ENCODE measurements around the gene NLGN3.

NLGN3 gene

GRCh38 chrX:71128915-71129765 is 15.5 kb upstream of the NLGN3 start:
- Histone ChIP-seq H3K36me3 (ENCODE audit: control insufficient read depth, insufficient read depth, low read length) (peaks cover 10% of the 10 kb centered on the region), H3K27me3 (ENCODE audit: control insufficient read depth, insufficient read depth, low read length) (no peaks in the 10 kb centered on the region)

GRCh38 chrX:71131510-71131909 is 13.1 kb upstream of the NLGN3 start:
- H3K36me3 ChIP-seq (ENCODE audit: control insufficient read depth, insufficient read depth, low read length), result peaks cover 9% of the 10 kb centered on the region

More at GRCh38 chrX:71128915-71129765, 15.5 kb upstream of the NLGN3 start:
- H3K9me3 ChIP-seq (ENCODE audit: control insufficient read depth, low read length), result no peaks in the 10 kb centered on the region
- H3K4me3 ChIP-seq (ENCODE audit: low read length), result no peak overlapping the region
- H3K9ac ChIP-seq (ENCODE audit: low read length), result no peak overlapping the region
- H3K4me1 ChIP-seq (ENCODE audit: control insufficient read depth, insufficient read depth, low read length), result peaks cover 9% of the 10 kb centered on the region

GRCh38 chrX:71140440-71140839 is 4.2 kb upstream of the NLGN3 start:
- Histone ChIP-seq H3K4me3 (ENCODE audit: low read length) (no peak overlapping the region), H3K4me1 (ENCODE audit: control insufficient read depth, insufficient read depth, low read length) (peaks cover 6% of the 10 kb centered on the region), H3K9me3 (ENCODE audit: control insufficient read depth, low read length) (no peaks in the 10 kb centered on the region), H3K36me3 (ENCODE audit: control insufficient read depth, insufficient read depth, low read length) (peaks cover under 1% of the 10 kb centered on the region), H3K27me3 (ENCODE audit: control insufficient read depth, insufficient read depth, low read length) (no peaks in the 10 kb centered on the region), H3K9ac (ENCODE audit: low read length) (no peak overlapping the region)

More at GRCh38 chrX:71131510-71131909, 13.1 kb upstream of the NLGN3 start:
- Histone ChIP-seq H3K27me3 (ENCODE audit: control insufficient read depth, insufficient read depth, low read length) (no peaks in the 10 kb centered on the region), H3K4me3 (ENCODE audit: low read length) (no peak overlapping the region), H3K9me3 (ENCODE audit: control insufficient read depth, low read length) (no peaks in the 10 kb centered on the region), H3K4me1 (ENCODE audit: control insufficient read depth, insufficient read depth, low read length) (peaks cover 9% of the 10 kb centered on the region), H3K9ac (ENCODE audit: low read length) (no peak overlapping the region)

GRCh38 chrX:71143508-71143907 is 1.1 kb upstream of the NLGN3 start:
- H3K4me3 ChIP-seq (ENCODE audit: low read length), result no peak overlapping the region
- no peaks in the 10 kb centered on the region for H3K36me3 ChIP-seq (ENCODE audit: control insufficient read depth, insufficient read depth, low read length)
- H3K4me1 ChIP-seq (ENCODE audit: control insufficient read depth, insufficient read depth, low read length), result peaks cover 10% of the 10 kb centered on the region
- no peaks in the 10 kb centered on the region for H3K27me3 ChIP-seq (ENCODE audit: control insufficient read depth, insufficient read depth, low read length)
- no peaks in the 10 kb centered on the region for H3K9me3 ChIP-seq (ENCODE audit: control insufficient read depth, low read length)
- H3K9ac ChIP-seq (ENCODE audit: low read length), result no peak overlapping the region

- Histone ChIP-seq H3K9ac (ENCODE audit: low read length) (no peak overlapping the region), H3K4me1 (ENCODE audit: control insufficient read depth, insufficient read depth, low read length) (peaks cover 10% of the 10 kb centered on the region), H3K36me3 (ENCODE audit: control insufficient read depth, insufficient read depth, low read length) (no peaks in the 10 kb centered on the region), H3K27me3 (ENCODE audit: control insufficient read depth, insufficient read depth, low read length) (no peaks in the 10 kb centered on the region), H3K4me3 (ENCODE audit: low read length) (no peak overlapping the region), H3K9me3 (ENCODE audit: control insufficient read depth, low read length) (no peaks in the 10 kb centered on the region)
Measured at GRCh38 chrX:71147496-71148277, 3.0 kb downstream of the NLGN3 start.

GRCh38 chrX:71148278-71148663 is 3.6 kb downstream of the NLGN3 start:
- Histone ChIP-seq H3K27me3 (ENCODE audit: control insufficient read depth, insufficient read depth, low read length) (no peaks in the 10 kb centered on the region), H3K9me3 (ENCODE audit: control insufficient read depth, low read length) (no peaks in the 10 kb centered on the region), H3K9ac (ENCODE audit: low read length) (no peak overlapping the region), H3K4me3 (ENCODE audit: low read length) (no peak overlapping the region), H3K36me3 (ENCODE audit: control insufficient read depth, insufficient read depth, low read length) (no peaks in the 10 kb centered on the region), H3K4me1 (ENCODE audit: control insufficient read depth, insufficient read depth, low read length) (peaks cover 10% of the 10 kb centered on the region)

- Histone ChIP-seq H3K36me3 (ENCODE audit: control insufficient read depth, insufficient read depth, low read length) (no peaks in the 10 kb centered on the region), H3K4me3 (ENCODE audit: low read length) (no peak overlapping the region), H3K9ac (ENCODE audit: low read length) (no peak overlapping the region), H3K27me3 (ENCODE audit: control insufficient read depth, insufficient read depth, low read length) (no peaks in the 10 kb centered on the region), H3K4me1 (ENCODE audit: control insufficient read depth, insufficient read depth, low read length) (no peaks in the 10 kb centered on the region), H3K9me3 (ENCODE audit: control insufficient read depth, low read length) (no peaks in the 10 kb centered on the region)
Measured at GRCh38 chrX:71151366-71151765, 6.7 kb downstream of the NLGN3 start.

GRCh38 chrX:71154196-71154595 is 9.6 kb downstream of the NLGN3 start:
- Histone ChIP-seq H3K9me3 (ENCODE audit: control insufficient read depth, low read length) (no peaks in the 10 kb centered on the region), H3K4me1 (ENCODE audit: control insufficient read depth, insufficient read depth, low read length) (no peaks in the 10 kb centered on the region), H3K4me3 (ENCODE audit: low read length) (no peak overlapping the region), H3K9ac (ENCODE audit: low read length) (no peak overlapping the region), H3K36me3 (ENCODE audit: control insufficient read depth, insufficient read depth, low read length) (no peaks in the 10 kb centered on the region), H3K27me3 (ENCODE audit: control insufficient read depth, insufficient read depth, low read length) (no peaks in the 10 kb centered on the region)

- Histone ChIP-seq H3K9me3 (ENCODE audit: control insufficient read depth, low read length) (no peaks in the 10 kb centered on the region), H3K36me3 (ENCODE audit: control insufficient read depth, insufficient read depth, low read length) (no peaks in the 10 kb centered on the region), H3K9ac (ENCODE audit: low read length) (no peak overlapping the region), H3K4me1 (ENCODE audit: control insufficient read depth, insufficient read depth, low read length) (no peaks in the 10 kb centered on the region), H3K27me3 (ENCODE audit: control insufficient read depth, insufficient read depth, low read length) (no peaks in the 10 kb centered on the region), H3K4me3 (ENCODE audit: low read length) (no peak overlapping the region)
Measured at GRCh38 chrX:71154641-71155040, 10.0 kb downstream of the NLGN3 start.

- Histone ChIP-seq H3K36me3 (ENCODE audit: control insufficient read depth, insufficient read depth, low read length) (no peaks in the 10 kb centered on the region), H3K27me3 (ENCODE audit: control insufficient read depth, insufficient read depth, low read length) (no peaks in the 10 kb centered on the region), H3K9ac (ENCODE audit: low read length) (no peak overlapping the region), H3K4me3 (ENCODE audit: low read length) (no peak overlapping the region), H3K9me3 (ENCODE audit: control insufficient read depth, low read length) (no peaks in the 10 kb centered on the region), H3K4me1 (ENCODE audit: control insufficient read depth, insufficient read depth, low read length) (no peaks in the 10 kb centered on the region)
Measured at GRCh38 chrX:71158603-71159002, 14.0 kb downstream of the NLGN3 start.

GRCh38 chrX:71159335-71159734 is 14.7 kb downstream of the NLGN3 start:
- H3K9me3 ChIP-seq (ENCODE audit: control insufficient read depth, low read length), result no peaks in the 10 kb centered on the region
- H3K4me1 ChIP-seq (ENCODE audit: control insufficient read depth, insufficient read depth, low read length), result no peaks in the 10 kb centered on the region
- no peaks in the 10 kb centered on the region for H3K36me3 ChIP-seq (ENCODE audit: control insufficient read depth, insufficient read depth, low read length)
- H3K27me3 ChIP-seq (ENCODE audit: control insufficient read depth, insufficient read depth, low read length), result no peaks in the 10 kb centered on the region
- no peak overlapping the region for H3K4me3 ChIP-seq (ENCODE audit: low read length)
- H3K9ac ChIP-seq (ENCODE audit: low read length), result no peak overlapping the region

GRCh38 chrX:71160475-71160874 is 15.8 kb downstream of the NLGN3 start:
- Histone ChIP-seq H3K27me3 (ENCODE audit: control insufficient read depth, insufficient read depth, low read length) (no peaks in the 10 kb centered on the region), H3K36me3 (ENCODE audit: control insufficient read depth, insufficient read depth, low read length) (no peaks in the 10 kb centered on the region), H3K9ac (ENCODE audit: low read length) (no peak overlapping the region), H3K4me3 (ENCODE audit: low read length) (no peak overlapping the region), H3K9me3 (ENCODE audit: control insufficient read depth, low read length) (no peaks in the 10 kb centered on the region), H3K4me1 (ENCODE audit: control insufficient read depth, insufficient read depth, low read length) (no peaks in the 10 kb centered on the region)
